GM21723 (cell line): Measurements from ENCODE around the gene AKNAD1.

ENCODE experiments used
- ATAC-seq: cut with Tn5 transposase; IDR thresholded peaks from one replicate; pipeline ENCODE4 v1.9.1; 2021; ENCODE audit warnings: mild to moderate bottlenecking, moderate library complexity; ENCODE audit not compliant: unreplicated experiment

Gene AKNAD1

DNA sequence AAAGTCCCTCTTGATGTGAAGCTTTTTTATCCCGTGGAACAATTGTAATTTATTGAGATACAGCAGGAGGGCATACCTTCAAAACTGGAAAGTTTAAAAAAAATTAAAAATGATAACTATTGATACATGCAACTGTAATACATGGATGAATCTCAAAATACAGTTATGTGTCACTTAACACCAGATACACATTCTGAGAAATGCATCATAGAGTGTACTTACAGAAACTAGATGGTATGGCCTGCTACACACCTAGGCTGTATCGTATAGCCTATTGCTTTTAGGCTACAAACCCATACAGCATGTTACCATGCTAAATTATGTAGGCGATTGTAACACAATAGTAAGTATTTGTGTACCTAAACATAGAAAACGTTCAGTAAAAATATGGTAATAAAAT, 7.1 kb upstream of the AKNAD1 start:
- ATAC-seq = no peak

- ATAC-seq = no peak
Measured at GRCh38 chr1:108862698-108863477, 6.0 kb upstream of the AKNAD1 start.

- ATAC-seq = no peak
Measured at GRCh38 chr1:108862017-108862610, 5.2 kb upstream of the AKNAD1 start.

DNA sequence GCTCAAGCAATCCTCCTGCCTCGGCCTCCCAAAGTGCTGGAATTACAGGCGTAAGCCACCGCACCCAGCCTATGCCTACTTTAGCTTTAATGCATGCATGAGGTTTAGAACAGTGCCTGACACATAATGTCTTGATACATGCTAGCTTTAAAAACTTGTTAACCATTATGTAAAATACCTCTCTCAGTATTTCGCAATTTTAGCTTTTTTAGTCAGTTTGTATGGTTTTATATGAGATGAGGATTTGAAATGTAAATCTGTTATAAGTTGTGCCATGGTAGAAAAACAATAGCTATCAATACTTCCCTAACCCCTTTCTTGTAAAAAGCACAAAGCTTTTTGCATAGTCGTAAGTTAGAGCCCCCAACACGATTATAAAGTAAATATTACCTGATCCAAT, 4.7 kb upstream of the AKNAD1 start:
- ATAC-seq = no peak

- ATAC-seq = no peak
Measured at GRCh38 chr1:108860190-108860907, 3.5 kb upstream of the AKNAD1 start.

DNA sequence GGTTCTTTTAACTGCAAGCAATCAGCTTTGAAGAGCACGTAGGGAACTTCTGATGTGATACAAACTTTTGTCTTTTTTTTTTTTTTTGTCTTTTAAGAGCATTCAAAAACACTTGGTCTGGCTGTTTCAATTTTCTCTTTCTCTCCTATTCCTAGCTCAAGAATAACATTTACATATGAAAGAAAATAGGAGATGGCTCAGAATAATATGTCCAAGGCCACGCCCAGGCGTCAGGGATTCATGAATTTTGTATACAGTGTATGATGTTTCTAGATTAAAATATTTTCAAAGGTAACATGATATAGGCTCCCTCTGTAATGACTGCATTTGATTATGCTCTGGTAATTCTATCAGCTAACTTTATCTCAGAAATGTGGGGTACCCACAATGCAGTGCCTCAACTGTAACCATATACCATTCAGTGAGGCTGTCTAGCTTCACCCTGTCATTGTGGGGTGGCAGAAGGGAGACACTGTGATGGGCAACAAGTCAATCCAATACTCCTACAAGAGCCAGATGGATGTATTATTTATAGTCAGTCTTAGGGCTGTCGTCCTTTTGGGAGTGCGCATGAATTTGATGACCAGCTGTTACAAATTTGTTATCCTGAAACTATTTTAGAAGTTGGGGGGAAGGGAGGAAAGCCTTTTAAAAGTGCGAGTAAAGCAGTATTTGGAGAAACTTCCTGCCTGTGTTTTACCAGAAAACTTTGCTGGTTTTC, 1.5 kb upstream of the AKNAD1 start:
- no peak for ATAC-seq

- ATAC-seq = no peak
Measured at GRCh38 chr1:108854221-108855019, 2.5 kb downstream of the AKNAD1 start.

DNA sequence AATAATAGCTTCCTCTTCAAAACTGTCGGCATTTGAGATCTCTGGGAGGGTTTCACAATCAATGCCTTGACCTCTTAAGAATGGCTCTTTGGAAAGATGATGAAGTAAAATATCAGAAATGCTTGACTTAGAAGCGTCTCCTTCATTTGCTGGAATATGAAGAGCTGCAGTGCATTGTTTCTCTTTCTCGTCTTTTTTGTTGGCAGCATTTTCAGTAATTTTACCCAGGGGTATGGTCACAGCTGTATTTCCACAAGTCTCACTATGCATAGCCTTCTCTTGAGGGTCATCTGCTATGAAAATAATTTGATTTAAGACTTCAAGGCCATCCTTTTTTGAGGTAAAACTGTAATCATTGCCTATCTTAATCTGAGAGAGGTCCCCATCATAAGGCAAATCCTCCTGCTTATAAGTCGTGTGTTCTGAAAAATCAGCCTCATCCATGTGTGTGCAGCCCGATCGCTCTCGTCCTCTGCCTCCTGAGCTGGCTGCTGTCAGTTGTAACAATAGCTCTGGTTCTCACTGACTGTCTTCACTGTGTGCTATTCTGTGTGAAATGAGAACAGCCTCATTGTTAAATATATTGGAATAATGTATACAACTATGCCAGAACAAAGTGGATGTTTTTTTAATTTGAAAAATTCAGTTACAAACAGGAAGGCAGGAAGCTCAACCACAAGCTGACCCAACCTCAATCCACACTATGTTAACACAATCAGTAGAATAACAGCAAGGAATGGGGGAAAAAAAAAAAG, 4.5 kb downstream of the AKNAD1 start:
- ATAC-seq = no peak

- no peak for ATAC-seq
Measured at GRCh38 chr1:108851567-108851966, 5.3 kb downstream of the AKNAD1 start.

GRCh38 chr1:108850929-108851328, 6.0 kb downstream of the AKNAD1 start:
- ATAC-seq = no peak

GRCh38 chr1:108848806-108849205, 8.1 kb downstream of the AKNAD1 start:
- ATAC-seq = no peak

- ATAC-seq = no peak
Measured at GRCh38 chr1:108847494-108847893, 9.4 kb downstream of the AKNAD1 start.

DNA sequence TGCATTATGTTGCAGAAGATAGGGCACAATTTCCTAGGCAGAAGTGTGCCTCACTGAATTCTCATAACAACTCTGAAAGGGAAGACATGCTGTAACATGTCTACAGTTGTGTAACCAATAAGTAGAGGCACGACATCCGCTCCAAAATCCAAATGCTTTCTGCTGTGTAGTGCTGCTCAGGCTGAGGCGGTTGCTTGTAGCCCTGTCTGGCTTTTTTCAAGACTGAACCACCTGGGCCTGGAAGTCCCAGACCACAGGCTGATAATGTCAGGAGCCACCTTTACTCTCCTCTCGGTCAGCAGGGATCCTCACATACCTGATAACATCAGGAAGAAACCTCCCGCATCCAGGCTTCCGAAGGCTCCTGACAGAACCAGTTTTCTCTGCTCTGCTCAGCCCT, 10.9 kb downstream of the AKNAD1 start:
- ATAC-seq = no peak

GRCh38 chr1:108845446-108845845, 11.4 kb downstream of the AKNAD1 start:
- ATAC-seq = no peak

DNA sequence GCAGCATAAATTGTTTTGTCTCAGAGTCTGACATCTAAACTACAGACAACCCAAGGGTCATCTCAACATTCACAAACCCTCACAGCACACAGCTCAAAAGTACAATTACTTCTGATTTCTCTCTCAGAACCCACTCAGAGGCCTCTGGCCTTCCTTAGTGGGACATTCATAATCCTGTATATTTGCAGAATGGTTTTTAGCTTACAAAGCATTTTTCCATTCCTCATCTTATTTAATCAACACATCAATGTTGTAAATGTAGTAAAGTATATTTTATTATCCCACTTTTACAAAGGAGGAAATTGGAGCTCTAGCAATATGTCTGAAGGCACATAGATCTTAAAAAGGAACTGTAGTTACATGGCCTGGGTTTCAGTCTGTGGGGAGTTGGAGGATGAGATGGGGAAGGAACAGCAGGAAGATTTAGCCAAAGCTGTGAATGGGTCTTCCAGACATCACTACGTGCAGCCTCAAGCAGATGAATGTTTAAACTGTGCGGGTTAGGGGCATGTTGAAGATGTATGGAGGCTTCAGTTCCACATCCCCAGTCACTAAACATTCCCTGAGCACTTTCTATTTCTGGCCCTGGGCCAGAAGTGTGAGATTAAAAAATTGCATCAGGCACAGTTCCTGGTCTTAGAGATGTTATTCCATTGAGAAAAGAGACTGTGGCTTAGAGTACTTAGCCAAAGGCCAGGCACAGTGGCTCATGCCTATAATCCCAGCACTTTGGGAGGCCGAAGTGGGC, 13.3 kb downstream of the AKNAD1 start:
- no peak for ATAC-seq

DNA sequence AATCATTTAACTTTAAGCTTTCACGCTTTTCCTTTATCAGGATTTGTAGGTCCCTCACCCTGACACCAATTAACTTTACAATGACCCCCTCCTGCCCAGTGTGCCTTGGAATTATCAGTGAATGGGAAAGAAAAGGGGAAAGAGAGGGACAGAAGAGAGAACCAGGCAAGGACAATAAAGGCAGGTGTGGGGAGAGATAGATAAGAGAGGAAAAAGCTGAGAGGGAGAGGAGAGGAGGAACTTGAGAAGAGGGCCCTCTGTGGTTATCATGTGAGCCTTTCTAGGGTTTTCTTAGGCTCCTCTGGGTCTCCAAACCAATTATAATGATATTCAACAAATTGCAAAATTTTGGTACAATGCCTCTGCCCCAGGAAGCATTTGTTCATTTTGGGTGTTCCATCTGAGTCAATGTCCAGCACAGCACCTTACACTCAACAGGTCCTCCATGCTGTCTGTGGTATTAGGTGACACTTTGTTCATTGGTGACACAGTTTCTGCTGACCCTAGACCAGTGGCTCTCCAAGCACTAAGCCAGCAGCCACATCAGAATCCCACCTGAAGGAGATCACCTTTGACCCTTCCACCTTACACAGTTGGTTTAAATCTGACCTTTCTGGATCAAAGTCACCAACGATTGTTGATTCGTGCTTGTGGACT, 14.2 kb downstream of the AKNAD1 start:
- ATAC-seq = no peak

DNA sequence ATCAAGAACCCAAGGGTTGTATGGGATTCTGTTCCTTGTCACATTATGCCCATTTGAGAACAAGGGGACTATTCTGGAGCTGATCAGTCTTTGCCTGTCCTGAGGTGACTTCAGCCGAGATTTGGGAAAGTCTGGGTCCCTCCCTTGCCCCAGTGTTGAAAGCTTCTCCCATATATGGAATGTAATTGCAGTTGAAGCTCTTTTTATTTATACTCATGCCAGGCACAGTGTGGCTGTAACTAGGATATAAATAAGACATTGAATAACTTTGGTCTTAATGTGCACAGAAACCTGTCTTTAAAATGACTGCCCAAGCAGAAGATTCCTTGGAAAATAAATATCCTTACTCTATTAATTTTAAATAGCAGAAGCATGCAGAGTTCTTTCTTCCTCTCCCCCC, 15.2 kb downstream of the AKNAD1 start:
- no peak for ATAC-seq

GRCh38 chr1:108832929-108833328, 24.0 kb downstream of the AKNAD1 start:
- ATAC-seq = no peak

GRCh38 chr1:108831225-108831624, 25.7 kb downstream of the AKNAD1 start:
- no peak for ATAC-seq
